HepG2 (cell line): ENCODE measurements around the gene COL8A2. TPM values are rescaled to one million over a fixed set of nuclear protein-coding genes. Genes with fewer than 3 reads are reported as not detected.

ENCODE experiments used
- ATAC-seq: fragments of 200-7000 bp; cut with Tn5 transposase; 3 replicates; pipeline ENCODE4 v1.9.1; 2020; ENCODE audit warnings: mild to moderate bottlenecking, moderate library complexity
- BruUV-seq: library from RNA; stranded (reverse); fragments of 400-500 nt; replicated peaks from 2 replicates; lab custom pipeline; 2021; lab: Mats Ljungman, UMichigan
- CTCF ChIA-PET: fragments of 300-600 bp; formaldehyde crosslinking; extraction: SDS; loops from one replicate; lab custom pipeline; 2021; ENCODE audit warnings: low total read pairs, inconsistent platforms, low intra/inter-chr PET ratio; lab: Yijun Ruan, JAX
- POLR2A ChIA-PET: fragments of 350-600 bp; sonication (Branson Sonifier 250); formaldehyde crosslinking; loops from one replicate; lab custom pipeline; 2020; ENCODE audit warnings: antibody characterized with exemption, inconsistent platforms; lab: Yijun Ruan, JAX
- DNase-seq: peaks from one replicate; pipeline ENCODE4 v3.0.0-alpha.2; 2015; ENCODE audit warnings: low spot score
- FAIRE-seq: peaks from 3 replicates; lab custom pipeline; 2011; peaks lifted over from hg19 to GRCh38; lab: Jason Lieb, UNC
- H2AFZ ChIP-seq: one replicate; pipeline ENCODE4 v1.6.1; 2011; ENCODE audit warnings: low read length, inconsistent platforms
- H3K27ac ChIP-seq: fragments of 300-600 bp; 3 replicates; pipeline ENCODE4 v1.8.0; 2011; ENCODE audit warnings: mixed run types, mild to moderate bottlenecking, mixed read lengths, low read length, inconsistent platforms; ENCODE audit not compliant: insufficient read depth; ENCODE audit errors: extremely low read length
- H3K27me3 ChIP-seq, 2 experiments: fragments of 200-600 bp in 1 of 2; 2 replicates in 1 of 2; 3 replicates in 1 of 2; pipeline versions ENCODE4 v1.6.0 to v1.8.0; 2011; ENCODE audit warnings: low read length in 2 of 2, mild to moderate bottlenecking in 2 of 2, moderate library complexity in 2 of 2, inconsistent platforms in 1 of 2; ENCODE audit not compliant: insufficient read depth in 2 of 2, control insufficient read depth in 1 of 2
- H3K36me3 ChIP-seq, 2 experiments: fragments of 200-600 bp in 1 of 2; replicated peaks in 1 of 2; 2 replicates in 1 of 2; 3 replicates in 1 of 2; pipeline versions ENCODE4 v1.5.1 to v1.8.0; 2011; ENCODE audit warnings: low read length in 2 of 2, inconsistent platforms in 1 of 2; ENCODE audit not compliant: insufficient read depth in 2 of 2, control insufficient read depth in 1 of 2
- H3K4me1 ChIP-seq: 2 replicates; pipeline ENCODE4 v1.5.1; 2012; ENCODE audit warnings: low read length, inconsistent platforms; ENCODE audit not compliant: insufficient read depth
- H3K4me2 ChIP-seq: 2 replicates; pipeline ENCODE4 v1.6.0; 2011; ENCODE audit warnings: low read depth, low read length, inconsistent platforms
- H3K4me3 ChIP-seq, 3 experiments: fragments of 200-600 bp in 1 of 3; sonication (generic), shearing (Covaris generic) in 1 of 3; replicated peaks in 1 of 3; 2 replicates each; pipeline ENCODE4 v1.5.1; 2011 to 2016; ENCODE audit warnings: low read length in 3 of 3, inconsistent platforms in 2 of 3, low read depth in 2 of 3, mild to moderate bottlenecking in 2 of 3, control low read depth in 1 of 3, mixed read lengths in 1 of 3; ENCODE audit not compliant: insufficient read depth in 1 of 3
- H3K79me2 ChIP-seq: one replicate; pipeline ENCODE4 v1.6.1; 2011; ENCODE audit warnings: low read length, inconsistent platforms; ENCODE audit not compliant: insufficient read depth
- H3K9ac ChIP-seq: 2 replicates; pipeline ENCODE4 v1.6.0; 2011; ENCODE audit warnings: mild to moderate bottlenecking, low read depth, low read length, inconsistent platforms; ENCODE audit not compliant: insufficient read depth
- H3K9me3 ChIP-seq: 2 replicates; pipeline ENCODE4 v1.5.1; 2012; ENCODE audit warnings: mild to moderate bottlenecking, low read length
- H4K20me1 ChIP-seq: 2 replicates; pipeline ENCODE4 v1.6.0; 2011; ENCODE audit warnings: inconsistent platforms, mild to moderate bottlenecking, low read length, moderate library complexity; ENCODE audit not compliant: insufficient read depth
- AGO1 ChIP-seq: fragments of 200-400 bp; formaldehyde crosslinking; IDR thresholded peaks from 2 replicates; pipeline ENCODE4 v1.6.1; 2017; ENCODE audit warnings: mild to moderate bottlenecking, low read depth, low read length, moderate library complexity; ENCODE audit not compliant: poor library complexity, severe bottlenecking
- HINFP ChIP-seq: sonication (generic); formaldehyde crosslinking; IDR thresholded peaks from 2 replicates; pipeline ENCODE4 v1.4.0; 2020; ENCODE audit warnings: low read depth, mild to moderate bottlenecking, missing genetic modification reagents
- KAT8 ChIP-seq: IDR thresholded peaks from 2 replicates; pipeline ENCODE4 v1.6.1; 2016; ENCODE audit warnings: missing genetic modification reagents, missing compliant biosample characterization
- MEIS2 ChIP-seq: sonication (generic); formaldehyde crosslinking; IDR thresholded peaks from 2 replicates; pipeline ENCODE4 v1.9.0; 2021; ENCODE audit warnings: mild to moderate bottlenecking, missing genetic modification reagents
- MLXIP ChIP-seq: sonication (generic); formaldehyde crosslinking; IDR thresholded peaks from 2 replicates; pipeline ENCODE4 v1.9.0; 2021; ENCODE audit warnings: missing genetic modification reagents, borderline replicate concordance
- MXD3 ChIP-seq: IDR thresholded peaks from 2 replicates; pipeline ENCODE4 v1.6.1; 2016; ENCODE audit warnings: mild to moderate bottlenecking, missing biosample characterization, missing genetic modification reagents
- NONO ChIP-seq, 2 experiments: fragments of 450-650 bp in 1 of 2; sonication (generic) in 1 of 2; formaldehyde crosslinking in 1 of 2; IDR thresholded peaks in 1 of 2; conservative IDR thresholded peaks in 1 of 2; 2 replicates each; pipeline versions ENCODE4 v1.6.1 to v1.8.0; 2017 to 2022; ENCODE audit warnings: mild to moderate bottlenecking in 1 of 2, missing genetic modification reagents in 1 of 2, moderate library complexity in 1 of 2
- PITX1 ChIP-seq: sonication (generic); formaldehyde crosslinking; IDR thresholded peaks from 2 replicates; pipeline ENCODE4 v1.5.1; 2020; ENCODE audit warnings: mild to moderate bottlenecking, missing genetic modification reagents
- SMAD9 ChIP-seq: sonication (generic); formaldehyde crosslinking; IDR thresholded peaks from 2 replicates; pipeline ENCODE4 v1.5.1; 2020; ENCODE audit warnings: mild to moderate bottlenecking, missing genetic modification reagents
- YY1 ChIP-seq: IDR thresholded peaks from 2 replicates; pipeline ENCODE4 v1.6.1; 2011; ENCODE audit warnings: low read length, low read depth, moderate library complexity, mild to moderate bottlenecking; ENCODE audit not compliant: insufficient read depth, insufficient replicate concordance
- ZBTB1 ChIP-seq: sonication (generic); formaldehyde crosslinking; IDR thresholded peaks from 2 replicates; pipeline ENCODE4 v1.4.0; 2020; ENCODE audit warnings: missing genetic modification reagents, borderline replicate concordance
- ZBTB39 ChIP-seq: sonication (generic); formaldehyde crosslinking; IDR thresholded peaks from 2 replicates; pipeline ENCODE4 v1.5.0; 2020; ENCODE audit warnings: missing genetic modification reagents
- ZNF326 ChIP-seq: sonication (generic); formaldehyde crosslinking; IDR thresholded peaks from 2 replicates; pipeline ENCODE4 v1.4.0; 2020; ENCODE audit warnings: missing genetic modification reagents, borderline replicate concordance
- ZNF414 ChIP-seq: sonication (generic); formaldehyde crosslinking; IDR thresholded peaks from 2 replicates; pipeline ENCODE4 v1.5.0; 2020; ENCODE audit warnings: missing genetic modification reagents
- ZNF562 ChIP-seq: sonication (generic); formaldehyde crosslinking; IDR thresholded peaks from 2 replicates; pipeline ENCODE4 v1.8.0; 2022; ENCODE audit warnings: missing genetic modification reagents, borderline replicate concordance
- ZNF878 ChIP-seq: sonication (generic); formaldehyde crosslinking; IDR thresholded peaks from 2 replicates; pipeline ENCODE4 v1.8.1; 2023; ENCODE audit warnings: mild to moderate bottlenecking, missing genetic modification reagents, moderate library complexity
- ZSCAN12 ChIP-seq: sonication (generic); formaldehyde crosslinking; IDR thresholded peaks from 2 replicates; pipeline ENCODE4 v1.9.0; 2021; ENCODE audit warnings: mild to moderate bottlenecking, missing genetic modification reagents
- WGBS: methylation state at CpG from one replicate; pipeline ENCODE4 v1.1.6; 2017; ENCODE audit warnings: low lambda C conversion rate; 5-methylcytosine and 5-hydroxymethylcytosine counted together
- in situ Hi-C: cut with HindIII; loops from 2 replicates; pipeline ENCODE4 v1.10.0; 2017; ENCODE audit warnings: low pct_unique_long_range_greater_than_20kb; ENCODE audit not compliant: extremely low pct_ligation_motif_present
- intact Hi-C: fragments of 100-400 bp; cut with micrococcal nuclease; formaldehyde crosslinking; loops from one replicate; pipeline ENCODE4 v1.10.0; 2022; ENCODE audit not compliant: unreplicated experiment
- polyA plus RNA-seq, 8 experiments: library from polyadenylated mRNA; depleted of rRNA in 3 of 8; stranded (reverse) in 7 of 8; unstranded in 1 of 8; fragments of >200 nt; fragmentation: Illumina TruSeq in 4 of 8; extraction: Trizol in 4 of 8; gene quantifications; 2 replicates each; pipeline versions ENCODE4 v1.2.1 to v1.2.3, GENCODE V29; 2011 to 2016; ENCODE audit warnings: low read depth in 4 of 8, missing spikeins in 1 of 8, mixed read lengths in 1 of 8; ENCODE audit not compliant: insufficient read depth in 1 of 8
- total RNA-seq, 5 experiments: library from RNA; depleted of rRNA; stranded (reverse); fragments of >200 nt; fragmentation: Illumina TruSeq; extraction: Trizol; gene quantifications; 2 replicates each; pipeline ENCODE4 v1.2.3, GENCODE V29; 2016; ENCODE audit warnings: low read depth in 1 of 5

COL8A2 gene
- total and polyA plus RNA-seq, 2 of the 13 experiments (the other 11 are each of a cell fraction or from before 2014, with no cell fraction given), result 0.13 to 0.24 TPM

- Histone ChIP-seq H2AFZ (peak overlapping the region; percentile 92), H3K4me3 (peak overlapping the region; percentile 69 to 96 (median 83)), H3K27me3 (peaks cover 0 to 1% of the 10 kb centered on the region in 2 experiments; a peak in 1 of 5 replicates), H3K4me2 (peak overlapping the region; percentile 100), H3K27ac (peak overlapping the region; percentile 48), H3K9me3 (no peaks in the 10 kb centered on the region), H4K20me1 (0 out of 2 replicates have a peak, but pooled peaks cover 3% of the 10 kb centered on the region), H3K9ac (peak overlapping the region; percentile 81), H3K36me3 (peaks cover 18 to 24% of the 10 kb centered on the region in 2 experiments; a peak in 4 of 5 replicates), H3K4me1 (peaks cover 23% of the 10 kb centered on the region), H3K79me2 (peaks cover 21% of the 10 kb centered on the region)
- no peak for DNase-seq
- WGBS, result 44% methylated on average over 4 of the region's 8 CpGs
- ChIA-PET CTCF (no interaction called here), POLR2A (no interaction called here)
- no peak for FAIRE-seq
- intact Hi-C loops (no loop called here), in situ Hi-C loops (no loop called here)
- ATAC-seq, result peak; percentile 36
- BruUV-seq, result no TSS peak
- no peak for TF ChIP-seq MEIS2
- TF ChIP-seq PITX1, result peak; percentile 11; the same call in 1 of the 2 replicates
- 0 out of 2 replicates have a peak, but pooled peaks have one; percentile 14 for TF ChIP-seq HINFP (CRISPR knock-in tag)
- TF ChIP-seq AGO1, result no peak
- TF ChIP-seq ZSCAN12, result no peak
- TF ChIP-seq ZNF878 (CRISPR knock-in tag), result no peak
- no peak for TF ChIP-seq SMAD9
- TF ChIP-seq ZBTB39, result no peak
- no peak for TF ChIP-seq ZNF562 (CRISPR knock-in tag)
- TF ChIP-seq YY1, result no peak
- no peak for TF ChIP-seq KAT8 (CRISPR knock-in tag)
- TF ChIP-seq ZNF414, result no peak
- no peak for TF ChIP-seq NONO (IDR thresholded peaks at IDR 0.05)
- TF ChIP-seq NONO (CRISPR knock-in tag; conservative IDR thresholded peaks at IDR 0.05), result no peak
- no peak for TF ChIP-seq MXD3 (CRISPR knock-in tag)
- TF ChIP-seq ZBTB1 (CRISPR knock-in tag), result no peak
- TF ChIP-seq ZNF326, result no peak
- no peak for TF ChIP-seq MLXIP (CRISPR knock-in tag)
Observed at GRCh38 chr1:36088265-36088576, 36.8 kb downstream of the COL8A2 start.
